Measurements from ENCODE around the gene LHFPL2.

- TF ChIP-seq, protein P1, sequence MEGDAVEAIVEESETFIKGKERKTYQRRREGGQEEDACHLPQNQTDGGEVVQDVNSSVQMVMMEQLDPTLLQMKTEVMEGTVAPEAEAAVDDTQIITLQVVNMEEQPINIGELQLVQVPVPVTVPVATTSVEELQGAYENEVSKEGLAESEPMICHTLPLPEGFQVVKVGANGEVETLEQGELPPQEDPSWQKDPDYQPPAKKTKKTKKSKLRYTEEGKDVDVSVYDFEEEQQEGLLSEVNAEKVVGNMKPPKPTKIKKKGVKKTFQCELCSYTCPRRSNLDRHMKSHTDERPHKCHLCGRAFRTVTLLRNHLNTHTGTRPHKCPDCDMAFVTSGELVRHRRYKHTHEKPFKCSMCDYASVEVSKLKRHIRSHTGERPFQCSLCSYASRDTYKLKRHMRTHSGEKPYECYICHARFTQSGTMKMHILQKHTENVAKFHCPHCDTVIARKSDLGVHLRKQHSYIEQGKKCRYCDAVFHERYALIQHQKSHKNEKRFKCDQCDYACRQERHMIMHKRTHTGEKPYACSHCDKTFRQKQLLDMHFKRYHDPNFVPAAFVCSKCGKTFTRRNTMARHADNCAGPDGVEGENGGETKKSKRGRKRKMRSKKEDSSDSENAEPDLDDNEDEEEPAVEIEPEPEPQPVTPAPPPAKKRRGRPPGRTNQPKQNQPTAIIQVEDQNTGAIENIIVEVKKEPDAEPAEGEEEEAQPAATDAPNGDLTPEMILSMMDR (conservative IDR thresholded peaks at IDR 0.05; ENCODE audit: low read depth, low read length) = no peak
- TF ChIP-seq POLR2A (IDR thresholded peaks at IDR 0.05; ENCODE audit: low read depth, low read length) (no peak), RAD21 (IDR thresholded peaks at IDR 0.05; ENCODE audit: low read length) (no peak), BHLHE40 (IDR thresholded peaks at IDR 0.05; ENCODE audit: low read depth, low read length) (no peak), CHD1 (IDR thresholded peaks at IDR 0.05; ENCODE audit: low read depth, low read length) (no peak), MAZ (IDR thresholded peaks at IDR 0.05; ENCODE audit: borderline replicate concordance, low read depth, low read length) (no peak), RFX5 (IDR thresholded peaks at IDR 0.05; ENCODE audit: low read depth, low read length) (no peak), NFE2L2 (IDR thresholded peaks at IDR 0.05; ENCODE audit: low read depth, low read length) (no peak), RCOR1 (IDR thresholded peaks at IDR 0.05; ENCODE audit: insufficient replicate concordance, low read length) (no peak), MAFK (IDR thresholded peaks at IDR 0.05; ENCODE audit: low read depth, low read length) (no peak), CEBPB (IDR thresholded peaks at IDR 0.05; ENCODE audit: low read depth, low read length) (no peak)
- TF ChIP-seq, protein P2, sequence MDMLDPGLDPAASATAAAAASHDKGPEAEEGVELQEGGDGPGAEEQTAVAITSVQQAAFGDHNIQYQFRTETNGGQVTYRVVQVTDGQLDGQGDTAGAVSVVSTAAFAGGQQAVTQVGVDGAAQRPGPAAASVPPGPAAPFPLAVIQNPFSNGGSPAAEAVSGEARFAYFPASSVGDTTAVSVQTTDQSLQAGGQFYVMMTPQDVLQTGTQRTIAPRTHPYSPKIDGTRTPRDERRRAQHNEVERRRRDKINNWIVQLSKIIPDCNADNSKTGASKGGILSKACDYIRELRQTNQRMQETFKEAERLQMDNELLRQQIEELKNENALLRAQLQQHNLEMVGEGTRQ (IDR thresholded peaks at IDR 0.05; ENCODE audit: low read depth, low read length) = no peak
These were observed 94.8 kb downstream of the LHFPL2 start for GRCh38 chr5:78553580-78554353.

Measured in IMR-90 (cell line).